Thyroid gland (tissue), 4 donors: Measurements from ENCODE around the gene UBALD2. TPM values are rescaled to one million over a fixed set of nuclear protein-coding genes. Genes with fewer than 3 reads are reported as not detected.

ENCODE experiments used
- DNase-seq, 2 donors: peaks; one replicate each; pipeline ENCODE4 v3.0.0-alpha.2; 2019
- H3K27ac ChIP-seq, 3 donors: fragments of 200-600 bp; sonication (generic); 1 replicate in 2 of 3; 2 replicates in 1 of 3; pipeline ENCODE4 v1.5.1; 2016 to 2019; ENCODE audit warnings: mild to moderate bottlenecking in 1 of 3, moderate library complexity in 1 of 3
- H3K27me3 ChIP-seq: fragments of 200-600 bp; sonication (generic); one replicate; pipeline ENCODE4 v1.5.1; 2019
- H3K36me3 ChIP-seq, 2 donors: fragments of 200-600 bp; sonication (generic); one replicate each; pipeline ENCODE4 v1.5.1; 2016 to 2019
- H3K4me1 ChIP-seq, 2 donors: fragments of 200-600 bp; sonication (generic); one replicate each; pipeline ENCODE4 v1.5.1; 2017 to 2019
- H3K4me3 ChIP-seq, 3 donors: fragments of 200-600 bp; sonication (generic); replicated peaks in 1 of 3; 1 replicate in 2 of 3; 2 replicates in 1 of 3; pipeline ENCODE4 v1.5.1; 2016; ENCODE audit warnings: mild to moderate bottlenecking in 1 of 3
- H3K9me3 ChIP-seq: fragments of 200-600 bp; sonication (generic); one replicate; pipeline ENCODE4 v1.5.1; 2017
- CTCF ChIP-seq, 6 experiments: fragments of 200-600 bp in 3 of 6; fragments of 450-650 bp in 3 of 6; sonication (generic) in 3 of 6; IDR thresholded peaks; one replicate each; pipeline ENCODE4 v1.5.1; 2016 to 2019; ENCODE audit warnings: antibody characterized with exemption in 6 of 6, mild to moderate bottlenecking in 2 of 6, inconsistent platforms in 1 of 6, moderate library complexity in 1 of 6
- POLR2A ChIP-seq, 2 donors: fragments of 450-650 bp; IDR thresholded peaks; one replicate each; pipeline ENCODE4 v1.6.1; 2017; ENCODE audit warnings: antibody characterized with exemption in 2 of 2, mild to moderate bottlenecking in 2 of 2, moderate library complexity in 1 of 2
- WGBS, 2 donors: methylation state at CpG; one replicate each; pipeline ENCODE4 v1.1.5; 2017; 5-methylcytosine and 5-hydroxymethylcytosine counted together
- intact Hi-C: fragments of 100-400 bp; cut with DNase I; formaldehyde crosslinking; loops from one replicate; pipeline ENCODE4 v1.15.1; 2023
- total RNA-seq, 4 donors: library from RNA; depleted of rRNA; stranded (reverse); fragments of >200 nt; gene quantifications; one replicate each; pipeline ENCODE4 v1.2.3, GENCODE V29; 2016

UBALD2 gene
- total RNA-seq, 4 donors from 2014 or later = 9.8 to 54.2 (median 22.9) TPM

- intact Hi-C loops = loop anchor here (5.0 to 10.0 kb wide), 2 partner anchors 96 to 274 kb away; partner anchors contain the start of gene CDK3
- peak overlapping the region in 2 of 3 donors; percentile 39 to 61 for H3K27ac ChIP-seq
- no peaks in the 10 kb centered on the region for H3K9me3 ChIP-seq
- no peak for DNase-seq
- H3K4me3 ChIP-seq = no peak overlapping the region
- TF ChIP-seq POLR2A (IDR thresholded peaks at IDR 0.05) = no peak
- TF ChIP-seq CTCF (IDR thresholded peaks at IDR 0.05) = no peak
- peaks cover 7 to 27% of the 10 kb centered on the region in 2 donors for H3K4me1 ChIP-seq
- no peaks in the 10 kb centered on the region for H3K27me3 ChIP-seq
- 90 to 95% methylated on average over 10 to 19 of the region's 19 CpGs for WGBS, 2 donors
- no peaks in the 10 kb centered on the region for H3K36me3 ChIP-seq
Measured at GRCh38 chr17:76278268-76278908, 13.2 kb downstream of the UBALD2 start.

GRCh38 chr17:76278952-76279741 is 14.0 kb downstream of the UBALD2 start:
- Histone ChIP-seq H3K27me3 (no peaks in the 10 kb centered on the region), H3K27ac (peak overlapping the region; percentile 39 to 64 (median 61)), H3K4me3 (no peak overlapping the region), H3K36me3 (no peaks in the 10 kb centered on the region), H3K9me3 (no peaks in the 10 kb centered on the region), H3K4me1 (peaks cover 7 to 27% of the 10 kb centered on the region in 2 donors)
- WGBS, 2 donors = 55% methylated on average over 21 to 28 of the region's 28 CpGs
- intact Hi-C loops = loop anchor here (5.0 to 10.0 kb wide), 2 partner anchors 97 to 274 kb away; partner anchors contain the start of gene CDK3
- peak; percentile 98 for DNase-seq
- TF ChIP-seq CTCF (IDR thresholded peaks at IDR 0.05) = peak; percentile 97 to 99 (median 98)
- TF ChIP-seq POLR2A (IDR thresholded peaks at IDR 0.05) = peak in 1 of 2 donors; percentile 18

- H3K27ac ChIP-seq = peak overlapping the region; percentile 39 to 64 (median 61)
- H3K27me3 ChIP-seq = no peaks in the 10 kb centered on the region
- 82 to 87% methylated on average over 8 to 14 of the region's 15 CpGs for WGBS, 2 donors
- no peaks in the 10 kb centered on the region for H3K9me3 ChIP-seq
- no peak overlapping the region for H3K4me3 ChIP-seq
- intact Hi-C loops = loop anchor here (2.0 to 10.0 kb wide), 3 partner anchors 98 to 275 kb away; partner anchors contain the start of gene CDK3
- H3K4me1 ChIP-seq = peaks cover 7 to 27% of the 10 kb centered on the region in 2 donors
- no peaks in the 10 kb centered on the region for H3K36me3 ChIP-seq
- no peak for TF ChIP-seq POLR2A (IDR thresholded peaks at IDR 0.05)
- TF ChIP-seq CTCF (IDR thresholded peaks at IDR 0.05) = no peak
- DNase-seq = no peak
Measured at GRCh38 chr17:76279742-76280287, 14.7 kb downstream of the UBALD2 start.

DNA sequence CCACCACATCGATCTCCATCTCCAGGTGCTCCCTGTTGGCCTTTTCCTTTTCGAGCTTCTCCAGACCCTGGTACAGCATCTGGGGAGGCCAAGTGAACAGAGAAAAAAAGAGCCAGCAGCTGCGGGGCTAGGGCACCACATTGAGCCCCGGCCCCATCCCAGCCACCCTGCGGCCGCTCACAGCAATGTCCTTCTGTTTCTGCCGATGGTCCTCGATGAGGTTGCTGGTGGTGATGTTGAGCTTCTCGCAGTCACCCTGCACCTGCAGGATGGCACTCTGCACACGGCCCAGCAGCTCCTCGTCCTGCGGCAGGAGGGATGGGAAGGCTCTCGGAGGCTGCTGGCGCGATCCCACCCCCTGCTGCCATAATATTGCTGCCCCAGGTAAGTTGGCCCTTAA is 15.5 kb downstream of the UBALD2 start:
- intact Hi-C loops = loop anchor here (2.0 kb wide), 1 partner anchor 160 kb away; no protein-coding TSS in a partner anchor
- Histone ChIP-seq H3K4me1 (peaks cover 7 to 27% of the 10 kb centered on the region in 2 donors), H3K4me3 (no peak overlapping the region), H3K36me3 (no peaks in the 10 kb centered on the region), H3K27me3 (no peaks in the 10 kb centered on the region), H3K9me3 (no peaks in the 10 kb centered on the region), H3K27ac (no peak overlapping the region)
- TF ChIP-seq POLR2A (IDR thresholded peaks at IDR 0.05) = no peak
- TF ChIP-seq CTCF (IDR thresholded peaks at IDR 0.05) = no peak
- no peak for DNase-seq
- 96 to 98% methylated on average over 15 of the region's 15 CpGs for WGBS, 2 donors
